Activated CD4-positive, alpha-beta T cell treated with anti-CD3 and anti-CD28 coated beads for 1 hour (primary cell): ENCODE measurements around the gene RPL37.
"Not testable (repeated sequence)": the region's sequence is repeated elsewhere in the genome, so short reads cannot be mapped to it uniquely, and the experiment has no call there.

Experiments used
- DNase-seq: peaks from one replicate; pipeline ENCODE4 v3.0.0-alpha.2; 2020

RPL37 gene

DNA sequence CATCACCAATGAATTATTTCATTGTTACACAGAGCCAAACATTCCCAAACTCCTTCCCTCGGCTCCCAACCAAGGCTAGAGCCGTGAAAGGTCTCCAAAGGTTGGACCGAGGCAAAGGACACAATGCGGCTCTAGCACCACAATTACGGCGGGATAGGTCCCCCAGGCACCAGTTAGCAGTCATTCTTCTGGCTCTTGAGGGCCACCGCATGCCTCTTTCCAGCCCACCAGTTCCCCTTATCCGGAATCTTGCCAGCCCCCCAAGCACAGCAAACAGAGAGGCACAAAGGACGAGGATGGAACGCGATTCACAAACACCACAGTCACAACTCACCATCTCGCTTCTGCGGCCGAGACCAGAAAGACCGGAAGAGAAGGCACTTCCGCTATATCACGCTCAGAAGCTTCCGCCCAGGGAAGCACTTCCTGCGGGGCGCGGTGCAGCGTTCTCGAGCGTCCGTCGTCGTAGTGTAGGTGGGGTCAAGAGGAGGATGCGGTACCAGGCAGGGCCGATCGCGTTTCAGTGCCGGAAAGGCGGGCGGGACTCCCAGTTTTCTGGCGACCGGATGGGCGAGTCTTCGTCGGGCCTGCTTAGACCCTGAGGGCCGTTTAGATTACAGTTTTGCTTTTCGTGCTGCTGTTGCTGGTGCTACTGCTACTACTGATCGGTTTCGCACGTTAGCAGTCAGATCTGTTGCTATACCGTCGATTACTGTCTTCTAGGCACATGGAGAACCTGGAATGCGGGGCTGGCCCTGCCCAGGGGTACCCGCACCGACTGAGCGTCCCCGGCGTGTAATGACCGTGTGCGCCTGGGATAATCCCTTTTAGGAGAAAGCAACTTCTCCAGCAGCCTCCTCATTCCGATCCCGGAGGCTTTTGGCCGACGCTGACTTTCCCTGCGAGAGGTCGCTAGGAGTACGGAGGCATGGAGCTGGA is at the start of gene RPL37:
RPL37 (minus strand) TSS at position 374 of the 939 bp plus-strand sequence; CDS start at position 337, 37 bp downstream.
- DNase-seq, result peak; percentile 84

DNA sequence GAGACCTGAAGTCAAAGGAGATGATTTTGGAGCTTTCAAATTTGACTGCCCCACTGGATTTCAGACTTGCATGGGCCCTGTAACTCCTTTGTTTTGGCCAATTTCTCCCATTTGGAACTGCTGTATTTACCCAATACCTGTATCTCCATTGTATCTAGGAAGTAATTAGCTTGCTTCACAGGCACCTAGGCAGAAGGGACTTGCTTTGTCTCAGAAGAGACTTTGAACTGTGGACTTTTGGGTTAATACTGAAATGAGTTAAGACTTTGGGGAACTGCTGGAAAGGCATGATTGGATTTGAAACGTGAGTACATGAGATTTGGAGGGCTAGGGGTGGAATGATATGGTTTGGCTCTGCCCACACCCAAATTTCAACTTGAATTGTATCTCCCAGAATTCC is 48.0 kb upstream of the RPL37 start:
- not testable (repeated sequence) for DNase-seq

DNA sequence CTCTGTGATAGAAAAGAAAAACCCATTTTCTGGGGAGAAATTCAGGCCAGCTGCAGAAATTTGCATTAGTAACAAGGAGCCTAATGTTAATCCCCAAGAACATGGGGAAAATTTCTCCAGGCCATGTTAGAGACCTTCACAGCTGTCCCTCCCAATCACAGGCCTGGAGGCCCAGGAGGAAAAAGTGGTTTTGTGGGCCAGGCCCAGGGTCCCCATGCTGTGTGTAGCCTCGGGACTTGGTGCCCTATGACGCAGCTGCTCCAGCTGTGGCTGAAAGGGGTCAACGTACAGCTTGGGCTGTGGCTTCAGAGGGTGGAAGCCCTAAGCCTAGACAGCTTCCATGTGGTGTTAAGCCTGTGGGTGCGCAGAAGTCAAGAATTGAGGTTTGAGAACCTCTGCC is 47.3 kb upstream of the RPL37 start:
- DNase-seq, result no peak

DNA sequence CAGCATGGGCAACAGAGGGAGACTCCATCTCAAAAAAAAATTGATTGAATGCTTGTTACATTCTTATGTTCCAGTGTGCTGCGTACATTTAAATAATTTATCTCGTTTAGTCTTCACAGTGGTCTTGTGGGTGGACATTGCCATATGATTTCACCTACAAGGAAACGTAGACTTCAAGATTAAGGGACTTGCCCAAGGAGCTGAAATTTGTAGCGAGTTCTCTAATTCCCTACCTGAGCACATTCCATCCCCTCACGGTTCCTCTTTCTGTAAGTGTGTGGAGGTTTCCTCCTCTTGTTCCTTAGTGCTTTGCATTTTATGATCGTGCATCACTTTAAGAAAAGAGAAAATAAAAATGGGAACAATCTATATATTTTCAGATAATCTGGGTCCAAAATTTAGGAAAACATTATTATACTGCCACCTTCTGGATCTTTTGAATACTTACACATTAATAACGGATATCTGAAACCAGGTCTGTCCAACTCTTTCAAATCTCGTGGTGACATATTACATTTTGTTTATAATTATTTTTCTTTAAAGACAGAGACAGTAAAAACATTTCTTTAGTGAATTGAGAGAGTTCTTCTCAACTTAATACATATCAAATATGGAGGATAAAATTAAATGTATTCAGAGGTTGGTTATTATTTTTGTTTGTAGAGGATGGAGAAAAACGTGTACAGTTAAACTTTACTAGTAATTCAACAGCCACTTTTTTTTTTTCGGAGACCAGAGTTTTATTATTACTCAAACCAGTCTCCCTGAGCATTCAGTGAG is 44.3 kb upstream of the RPL37 start:
- DNase-seq, result no peak

DNA sequence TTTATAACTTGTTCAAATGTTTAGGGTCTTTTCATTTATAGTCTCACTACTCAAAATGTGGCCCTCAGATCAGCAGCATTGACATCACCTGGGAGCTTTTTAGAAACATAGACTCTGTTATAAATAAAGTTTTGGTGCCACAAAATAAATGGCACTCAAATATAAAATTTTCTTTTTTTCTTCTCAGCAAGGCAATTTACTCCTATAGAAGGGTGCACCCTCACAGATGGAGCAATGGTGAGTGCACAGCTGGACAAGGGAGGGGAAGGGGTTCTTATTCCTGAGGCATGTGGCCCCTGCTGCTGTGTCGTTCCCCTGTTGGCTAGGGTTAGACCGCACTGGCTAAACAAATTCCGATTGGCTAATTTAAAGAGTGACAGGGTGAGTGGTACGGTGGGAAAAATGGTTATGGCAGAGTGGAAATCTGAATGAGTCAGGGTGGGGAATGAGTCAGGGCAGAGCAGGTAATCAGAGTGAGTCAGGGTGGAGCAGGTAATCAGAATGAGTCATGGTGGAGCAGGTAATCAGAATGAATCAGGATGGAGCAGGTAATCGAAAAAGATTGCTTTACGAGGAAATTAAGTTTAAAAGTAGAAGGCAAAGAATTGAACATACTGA is 42.5 kb upstream of the RPL37 start:
- DNase-seq, result no peak

DNA sequence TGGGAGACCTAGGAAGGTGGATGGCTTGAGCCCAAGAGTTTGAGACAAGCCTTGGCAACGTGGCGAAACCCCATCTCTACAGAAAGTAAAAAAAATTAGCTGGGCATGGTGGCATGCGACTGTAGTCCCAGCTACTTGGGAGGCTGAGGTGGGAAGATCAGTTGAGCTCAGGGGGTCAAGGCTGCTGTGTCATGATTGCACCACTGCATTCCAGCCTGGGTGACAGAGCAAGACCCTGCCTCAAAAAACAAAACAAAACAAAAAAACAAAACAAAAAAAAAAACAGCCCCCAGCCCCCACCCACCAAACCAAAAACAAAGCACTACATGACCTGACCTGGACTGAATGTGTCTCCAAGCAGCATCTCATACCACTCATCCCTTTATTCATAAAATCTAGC is 40.9 kb upstream of the RPL37 start:
- DNase-seq, result no peak

DNA sequence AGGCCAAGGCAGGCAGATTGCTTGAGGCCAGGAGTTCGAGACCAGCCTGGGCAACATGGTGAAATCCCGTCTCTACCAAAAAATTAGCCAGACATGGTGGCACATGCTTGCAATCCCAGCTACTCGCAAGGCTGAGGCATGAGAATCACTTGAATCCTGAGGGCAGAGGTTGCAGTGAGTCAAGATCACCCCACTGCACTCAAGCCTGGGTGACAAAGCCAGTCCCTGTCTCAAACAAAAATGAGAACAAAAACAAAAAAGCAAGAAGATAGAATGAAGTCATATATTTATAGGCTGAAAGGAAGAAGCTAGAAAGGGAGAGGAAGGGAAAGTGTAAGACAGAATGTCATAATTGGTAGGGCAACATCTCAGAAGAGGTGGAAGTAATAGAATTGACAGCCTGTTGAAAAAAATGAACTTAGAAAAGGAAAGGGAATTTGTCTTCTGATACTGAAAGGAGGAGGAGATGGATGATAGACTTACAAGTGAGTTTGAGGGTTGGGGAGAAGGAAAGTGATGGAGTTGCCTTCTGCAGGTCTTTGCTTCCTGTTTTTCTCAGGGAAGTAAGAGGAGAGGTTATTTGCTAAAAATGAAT is 38.4 kb upstream of the RPL37 start:
- DNase-seq, result no peak

DNA sequence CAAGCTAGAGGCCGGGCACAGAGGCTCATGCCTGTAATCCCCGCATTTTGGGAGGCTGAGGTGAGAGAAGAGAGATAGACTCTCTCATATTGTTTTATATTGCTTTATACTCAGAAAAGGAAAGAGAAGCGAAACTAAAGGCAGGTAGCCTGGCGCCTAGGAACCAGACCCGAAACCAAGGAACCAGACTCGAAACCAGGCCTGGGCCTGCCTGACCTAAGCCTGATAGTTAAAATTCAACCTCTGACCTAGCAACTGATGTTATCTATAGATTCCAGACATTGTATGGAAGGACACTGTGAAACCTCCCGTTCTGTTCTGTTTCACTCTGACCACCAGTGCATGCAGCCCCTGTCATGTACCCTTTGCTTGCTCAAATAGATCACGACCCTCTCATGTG is 37.2 kb upstream of the RPL37 start:
- not testable (repeated sequence) for DNase-seq

DNA sequence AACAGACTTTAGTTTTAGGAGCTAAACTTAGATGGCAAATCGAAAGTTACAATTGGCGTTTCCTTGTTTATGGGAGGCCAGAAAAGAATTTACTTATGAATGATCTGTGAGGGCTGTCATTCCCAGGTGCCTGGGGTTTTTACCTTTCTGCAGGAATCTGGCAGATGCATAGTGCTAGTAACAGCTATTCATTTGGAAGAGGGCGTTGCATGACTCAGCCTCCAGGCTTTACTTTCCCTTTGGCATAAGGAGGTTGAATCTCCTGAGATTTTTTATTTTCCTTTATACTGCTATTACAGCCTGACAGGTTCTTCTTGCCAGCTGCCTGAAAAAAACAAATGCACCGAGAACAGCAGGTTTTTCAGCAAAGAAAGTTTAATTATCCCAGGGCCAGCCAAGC is 36.2 kb upstream of the RPL37 start:
- no peak for DNase-seq

DNA sequence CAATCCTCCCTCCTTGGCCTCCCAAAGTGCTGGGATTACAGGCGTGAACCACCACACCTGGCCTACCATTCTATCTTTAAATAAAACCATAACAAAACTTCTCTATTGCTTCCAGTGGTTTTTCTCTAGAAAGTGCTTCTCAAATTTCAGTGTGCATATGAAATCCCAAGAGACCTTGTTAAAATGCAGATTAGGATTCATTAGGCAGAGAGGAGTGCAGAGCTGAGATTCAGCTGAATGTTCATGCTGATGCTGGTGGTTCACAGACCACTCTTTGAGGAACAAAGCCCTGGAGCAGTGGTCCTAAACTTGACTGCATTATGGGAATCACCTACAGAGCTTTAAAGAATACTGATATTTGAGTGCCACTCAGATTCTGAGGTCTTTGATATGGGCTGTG is 34.4 kb upstream of the RPL37 start:
- no peak for DNase-seq

DNA sequence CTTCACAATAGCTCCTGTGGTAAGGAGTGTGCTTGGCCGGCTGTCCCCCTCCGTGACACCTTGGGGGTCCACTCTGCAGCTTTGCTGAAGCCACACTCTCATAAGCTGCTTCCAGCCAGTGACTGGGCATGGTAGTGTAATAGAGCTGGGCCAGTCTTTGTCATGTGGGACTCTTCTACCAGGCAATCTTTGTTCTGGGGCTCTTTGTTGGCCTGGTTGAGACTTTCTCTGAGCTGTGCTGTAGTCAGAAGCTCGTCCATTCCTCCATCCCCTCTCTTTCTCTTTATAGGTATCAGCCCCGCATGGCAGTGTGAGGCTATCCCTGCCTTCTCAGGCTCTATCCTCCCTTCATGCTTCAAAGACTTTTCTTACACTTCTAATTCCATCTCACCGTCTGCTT is 31.8 kb upstream of the RPL37 start:
- no peak for DNase-seq

DNA sequence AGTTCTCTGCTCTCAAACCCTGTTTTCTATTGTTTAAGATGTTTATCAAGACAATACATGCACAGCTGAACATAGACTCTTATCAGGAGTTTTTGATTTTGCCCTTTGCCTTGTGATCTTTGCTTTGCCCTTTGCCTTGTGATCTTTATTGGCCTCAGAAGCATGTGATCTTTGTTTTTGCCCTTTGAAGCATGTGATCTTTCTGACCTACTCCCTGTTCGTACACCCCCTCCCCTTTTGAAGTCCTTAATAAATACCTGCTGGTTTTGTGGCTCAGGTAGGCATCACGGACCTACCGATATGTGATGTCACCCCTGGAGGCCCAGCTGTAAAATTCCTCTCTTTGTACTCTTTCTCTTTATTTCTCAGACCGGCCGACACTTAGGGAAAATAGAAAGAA is 30.0 kb upstream of the RPL37 start:
- not testable (repeated sequence) for DNase-seq

DNA sequence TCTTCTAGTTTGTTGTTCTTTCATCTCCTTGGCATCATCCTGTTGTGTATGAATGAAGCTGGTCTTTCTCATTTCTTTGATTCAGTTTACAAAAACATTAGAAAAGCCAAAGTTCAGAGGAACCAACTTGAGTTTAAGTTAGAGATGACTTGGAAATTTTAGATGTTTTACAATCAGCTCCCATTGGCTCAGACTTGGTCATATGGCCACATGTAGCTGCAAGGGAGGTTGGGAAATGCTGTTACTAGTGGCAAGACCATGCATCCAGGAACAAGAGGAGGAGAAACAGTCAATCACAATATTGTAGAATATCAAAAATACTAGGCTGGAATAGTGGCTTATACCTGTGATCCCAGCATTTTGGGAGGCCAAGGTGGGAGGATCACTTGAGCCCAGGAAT is 25.7 kb upstream of the RPL37 start:
- DNase-seq, result no peak

DNA sequence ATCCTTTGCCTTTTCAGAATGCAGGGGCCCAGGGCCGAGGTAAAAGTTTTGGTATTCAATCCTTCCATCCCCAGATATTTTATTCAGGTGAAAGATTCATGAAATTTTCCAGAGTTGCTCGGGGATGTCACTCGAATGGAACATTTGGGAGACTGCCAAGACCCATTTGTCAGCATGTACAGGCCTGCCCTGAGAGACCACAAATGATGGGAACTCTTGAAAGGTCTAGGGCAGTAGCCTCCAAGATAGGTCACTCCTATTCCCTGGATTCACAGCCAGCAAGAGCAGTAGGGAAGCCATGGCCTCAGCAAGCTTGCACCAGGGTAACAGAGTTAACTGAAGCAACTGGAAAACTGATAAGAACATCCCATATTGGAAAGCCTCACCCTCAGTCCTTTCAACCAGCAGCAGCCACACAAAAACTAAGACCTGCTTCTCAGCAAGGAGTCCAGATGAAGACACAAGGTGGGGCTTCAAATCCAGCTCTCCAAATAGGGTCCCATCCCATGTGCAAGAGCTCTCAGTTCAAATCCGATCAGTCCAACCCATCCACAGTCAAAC is 18.7 kb upstream of the RPL37 start:
- no peak for DNase-seq

DNA sequence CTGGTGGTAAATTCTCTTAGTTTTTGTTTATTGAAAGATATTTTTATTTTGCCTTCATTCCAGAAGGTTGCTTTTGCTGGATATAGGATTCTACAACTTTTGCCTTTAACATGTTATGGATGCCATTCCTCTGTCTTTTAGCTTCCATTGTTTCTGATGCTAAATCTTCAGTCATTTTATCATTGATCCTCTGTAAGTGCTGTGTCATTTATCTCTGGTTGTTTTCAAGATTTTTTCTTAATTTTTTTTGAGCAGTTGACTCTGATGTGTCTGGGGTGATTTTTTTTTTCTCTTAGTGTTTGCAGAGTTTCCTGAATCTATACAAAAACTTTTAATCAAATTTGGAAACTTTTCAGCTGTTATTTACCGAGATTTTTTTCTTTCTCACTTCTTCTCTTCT is 12.5 kb upstream of the RPL37 start:
- DNase-seq, result no peak

DNA sequence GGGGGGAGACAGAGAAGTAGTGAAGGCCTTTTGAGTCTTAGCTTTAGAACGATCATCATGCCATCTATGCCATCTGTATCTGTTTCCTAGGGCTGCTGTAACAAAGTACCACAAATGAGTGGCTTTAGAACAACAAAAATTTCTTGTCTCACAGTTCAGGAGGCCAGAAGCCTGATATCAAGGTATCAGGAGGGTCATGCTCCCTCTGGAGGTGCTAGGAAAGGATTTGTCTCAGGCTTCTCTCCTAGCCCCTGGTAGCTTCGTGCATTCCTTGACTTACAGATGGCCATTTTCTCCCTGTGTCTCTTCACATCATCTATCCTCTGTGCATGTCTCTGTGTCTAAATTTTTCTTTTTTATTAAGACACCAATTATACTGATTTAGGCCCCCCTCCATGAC is 11.3 kb upstream of the RPL37 start:
- DNase-seq, result no peak

DNA sequence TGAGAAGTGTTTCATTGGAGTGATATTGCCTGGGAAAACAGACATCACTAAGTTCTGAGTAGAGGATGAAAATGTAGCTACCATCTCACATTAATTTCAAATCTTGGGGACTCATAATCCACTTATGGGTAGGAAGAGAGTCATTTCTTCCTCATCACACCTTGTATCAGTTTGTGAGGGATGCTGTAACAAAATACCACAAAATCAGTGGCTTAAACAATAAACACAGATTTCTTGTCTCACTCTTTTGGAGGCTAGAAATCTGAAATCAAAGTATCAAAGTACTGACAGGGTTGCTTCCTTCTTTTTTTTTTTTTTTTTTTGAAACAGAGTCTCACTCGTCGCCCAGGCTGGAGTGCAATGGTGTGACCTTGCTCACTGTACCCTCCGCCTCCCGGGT is 9.5 kb upstream of the RPL37 start:
- no peak for DNase-seq

DNA sequence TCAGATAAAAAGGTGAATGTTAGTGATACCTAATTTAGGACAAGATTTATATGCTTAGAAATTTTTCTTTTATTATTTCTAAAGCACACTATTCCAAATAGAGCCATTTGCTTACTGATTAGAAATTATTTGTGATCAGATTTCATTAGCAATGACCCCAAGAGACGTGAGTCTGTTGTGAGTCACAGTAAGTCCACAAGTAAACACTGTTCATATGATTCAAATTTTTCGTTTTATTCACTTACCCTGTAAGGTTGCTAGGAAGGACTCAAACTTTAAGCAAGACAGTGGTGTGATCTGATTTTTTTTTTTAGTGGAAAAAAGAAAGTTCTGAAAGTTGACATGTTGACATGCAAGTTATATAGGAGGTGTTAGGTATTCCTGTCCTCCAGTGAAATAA is 7.3 kb upstream of the RPL37 start:
- DNase-seq, result no peak

DNA sequence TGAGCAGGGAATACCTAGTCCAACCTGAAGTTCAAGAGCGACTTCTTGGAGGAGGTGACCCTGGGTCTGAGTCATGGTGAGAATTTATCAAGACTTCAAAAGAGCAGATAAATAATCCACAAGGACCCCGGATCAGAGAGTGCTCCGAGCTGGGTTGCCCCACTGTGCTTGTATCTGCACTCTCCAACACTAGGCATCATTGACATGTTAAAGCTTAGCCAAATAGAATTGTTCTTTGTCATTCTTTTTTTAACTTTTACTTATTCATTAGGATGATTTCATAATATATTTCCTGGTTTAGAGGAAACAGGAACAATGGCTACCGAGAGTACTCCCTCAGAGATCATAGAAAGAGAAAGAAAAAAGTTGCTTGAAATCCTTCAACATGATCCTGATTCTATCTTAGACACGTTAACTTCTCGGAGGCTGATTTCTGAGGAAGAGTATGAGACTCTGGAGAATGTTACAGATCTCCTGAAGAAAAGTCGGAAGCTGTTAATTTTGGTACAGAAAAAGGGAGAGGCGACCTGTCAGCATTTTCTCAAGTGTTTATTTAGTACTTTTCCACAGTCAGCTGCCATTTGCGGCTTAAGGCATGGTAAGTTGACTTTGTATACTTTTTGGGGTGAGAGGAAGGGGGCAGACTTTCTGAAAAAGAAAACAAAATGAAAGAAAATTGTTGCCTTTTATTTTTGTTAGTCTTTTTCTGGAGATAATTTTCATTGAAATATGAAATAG is 6.2 kb upstream of the RPL37 start, which contains the start of gene CARD6:
CARD6 (plus strand) TSS at position 300 of the 738 bp plus-strand sequence; CDS start at position 316, 16 bp downstream.
- no peak for DNase-seq

DNA sequence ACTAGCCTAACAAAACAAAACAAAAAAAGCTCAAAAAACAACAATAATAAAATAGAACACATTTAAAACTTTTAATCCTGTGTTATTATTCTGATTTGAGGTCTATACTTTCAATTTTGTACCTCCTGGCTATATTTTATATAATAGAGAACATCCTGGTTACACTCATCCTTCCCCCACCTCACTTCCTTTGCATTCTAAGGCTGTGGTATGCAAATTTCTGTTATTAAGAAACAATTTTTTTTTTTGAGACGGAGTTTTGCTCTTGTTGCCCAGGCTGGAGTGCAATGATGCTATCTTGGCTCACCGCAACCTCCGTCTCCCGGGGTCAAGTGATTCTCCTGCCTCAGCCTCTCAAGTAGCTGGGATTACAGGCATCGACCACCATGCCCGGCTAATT is 3.1 kb upstream of the RPL37 start:
- no peak for DNase-seq

DNA sequence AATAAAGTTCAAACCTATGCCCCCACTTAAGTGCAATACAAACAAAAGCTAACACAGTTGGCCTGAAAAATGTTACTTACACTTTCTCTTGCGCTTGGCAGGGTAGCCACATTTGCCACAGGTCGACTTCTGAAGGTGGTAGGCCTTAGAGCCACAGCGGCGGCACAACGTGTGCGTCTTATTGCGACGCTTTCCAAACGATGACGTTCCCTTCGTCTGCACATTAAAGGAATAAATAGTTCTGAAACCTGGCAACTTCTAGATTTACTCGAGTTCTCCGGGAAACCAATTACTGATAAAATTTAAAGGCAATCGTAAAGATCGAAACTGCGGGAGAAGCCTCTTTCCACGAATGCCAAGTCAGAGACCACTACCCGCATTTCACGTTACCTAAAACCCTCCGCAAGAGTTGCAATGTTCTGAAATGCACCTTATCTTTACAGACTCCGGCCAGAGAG is 602 bp downstream of the RPL37 start:
- peak; percentile 21 for DNase-seq

DNA sequence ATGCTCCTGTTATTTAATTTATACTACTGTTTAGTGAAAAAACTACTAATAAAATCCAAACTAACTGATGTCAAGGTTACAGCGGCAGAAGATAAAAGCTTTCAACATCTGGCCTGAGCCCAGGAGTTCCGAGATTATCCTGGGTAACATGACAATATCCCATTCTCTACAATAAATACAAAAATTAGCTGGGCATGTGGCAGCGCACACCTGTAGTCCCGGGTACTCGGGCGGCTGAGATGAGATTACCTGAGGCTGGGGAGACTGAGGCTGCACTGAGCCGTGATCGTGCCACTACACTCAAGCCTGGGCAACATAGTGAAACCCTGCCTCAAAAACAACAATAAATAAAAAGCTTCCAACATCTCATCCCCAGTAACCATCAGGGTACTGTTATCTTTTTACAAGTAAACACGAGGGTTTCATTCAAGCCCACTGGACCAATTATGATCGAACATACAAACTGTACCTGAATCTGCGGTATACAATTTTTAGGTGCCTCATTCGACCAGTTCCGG is 1.3 kb downstream of the RPL37 start:
- DNase-seq, result no peak
